Caco-2 (cell line): ENCODE measurements around the gene R3HDM2. TPM values are rescaled to one million over a fixed set of nuclear protein-coding genes. Genes with fewer than 3 reads are reported as not detected.

Source experiments
- BruUV-seq: library from RNA; stranded (reverse); fragments of 400-500 nt; replicated peaks from 2 replicates; lab custom pipeline; 2021; lab: Mats Ljungman, UMichigan
- CTCF ChIA-PET: fragments of 300-600 bp; sonication (Branson Sonifier 250); formaldehyde crosslinking; loops from one replicate; lab custom pipeline; 2022; ENCODE audit warnings: antibody characterized with exemption; lab: Charles Lee
- POLR2A ChIA-PET: fragments of 300-600 bp; sonication (Branson Sonifier 250); formaldehyde crosslinking; loops from one replicate; lab custom pipeline; 2022; ENCODE audit warnings: antibody characterized with exemption; lab: Charles Lee
- DNase-seq, 2 experiments: peaks; one replicate each; pipeline versions ENCODE4 v3.0.0 to v3.0.0-alpha.2; 2020 to 2022
- H3K27me3 ChIP-seq: replicated peaks from 2 replicates; pipeline ENCODE4 v1.6.0; 2011; ENCODE audit warnings: low read length; ENCODE audit not compliant: control insufficient read depth, insufficient read depth
- H3K36me3 ChIP-seq: 2 replicates; pipeline ENCODE4 v1.5.1; 2011; ENCODE audit warnings: low read length; ENCODE audit not compliant: control insufficient read depth, insufficient read depth
- H3K4me1 ChIP-seq: fragments of 250-450 bp; sonication (Bioruptor Pico); 2 replicates; pipeline ENCODE4 v1.5.1; 2020; ENCODE audit warnings: mild to moderate bottlenecking
- H3K4me3 ChIP-seq: 2 replicates; pipeline ENCODE4 v1.5.1; 2011; ENCODE audit warnings: low read depth, mild to moderate bottlenecking, control low read depth, low read length
- H3K9me3 ChIP-seq: fragments of 250-450 bp; sonication (Bioruptor Pico); 2 replicates; pipeline ENCODE4 v1.5.1; 2020; ENCODE audit warnings: mild to moderate bottlenecking, moderate library complexity
- H3K27ac Mint-ChIP-seq: one replicate; pipeline ENCODE4 v1.8.0; 2022; ENCODE audit warnings: mixed read lengths; ENCODE audit not compliant: unreplicated experiment
- H3K27me3 Mint-ChIP-seq: one replicate; pipeline ENCODE4 v1.8.0; 2022; ENCODE audit warnings: mixed read lengths; ENCODE audit not compliant: insufficient read depth, unreplicated experiment
- H3K36me3 Mint-ChIP-seq: one replicate; pipeline ENCODE4 v1.8.0; 2022; ENCODE audit warnings: mild to moderate bottlenecking, mixed read lengths; ENCODE audit not compliant: insufficient read depth, unreplicated experiment
- H3K4me1 Mint-ChIP-seq: one replicate; pipeline ENCODE4 v1.8.0; 2022; ENCODE audit warnings: low read depth, mixed read lengths; ENCODE audit not compliant: unreplicated experiment
- H3K4me3 Mint-ChIP-seq: one replicate; pipeline ENCODE4 v1.8.0; 2022; ENCODE audit warnings: mild to moderate bottlenecking, moderate library complexity, mixed read lengths; ENCODE audit not compliant: unreplicated experiment
- H3K9me3 Mint-ChIP-seq: one replicate; pipeline ENCODE4 v1.8.0; 2022; ENCODE audit warnings: mixed read lengths; ENCODE audit not compliant: unreplicated experiment
- CTCF ChIP-seq, 2 experiments: fragments of 200-600 bp in 1 of 2; IDR thresholded peaks; 1 replicate in 1 of 2; 2 replicates in 1 of 2; pipeline versions ENCODE4 v1.5.1 to v1.8.0; 2011 to 2022; ENCODE audit warnings: antibody characterized with exemption in 1 of 2, control low read depth in 1 of 2, inconsistent platforms in 1 of 2, low read depth in 1 of 2, low read length in 1 of 2, mild to moderate bottlenecking in 1 of 2, moderate library complexity in 1 of 2; ENCODE audit not compliant: insufficient read depth in 1 of 2, severe bottlenecking in 1 of 2, unreplicated experiment in 1 of 2
- intact Hi-C: fragments of 100-400 bp; cut with micrococcal nuclease; formaldehyde crosslinking; loops from one replicate; pipeline ENCODE4 v1.10.0; 2022; ENCODE audit not compliant: unreplicated experiment
- total RNA-seq: library from RNA; stranded (reverse); gene quantifications from 2 replicates; pipeline ENCODE4 v1.2.3, GENCODE V29; 2022

Gene R3HDM2
- total RNA-seq, 1 experiment from 2014 or later = 33.7 TPM

- no peak overlapping the region for H3K27ac Mint-ChIP-seq
- POLR2A ChIA-PET = interaction anchor here (0.6 kb wide), 1 partner anchor 65 kb away, joined by 7 read pairs; no protein-coding TSS in a partner anchor
- no peak for TF ChIP-seq CTCF (IDR thresholded peaks at IDR 0.05; ENCODE audit: insufficient read depth in 1 of 2, low read depth in 1 of 2, low read length in 1 of 2, severe bottlenecking in 1 of 2, unreplicated experiment in 1 of 2)
- BruUV-seq = no TSS peak
- H3K4me3 Mint-ChIP-seq = no peak overlapping the region
- H3K4me3 ChIP-seq = no peak overlapping the region
- CTCF ChIA-PET = no interaction called here
- intact Hi-C loops = no loop called here
- no peaks in the 10 kb centered on the region for H3K9me3 ChIP-seq
- H3K36me3 Mint-ChIP-seq = no peaks in the 10 kb centered on the region
- H3K4me1 Mint-ChIP-seq = peaks cover 7% of the 10 kb centered on the region
- peaks cover 10% of the 10 kb centered on the region for H3K4me1 ChIP-seq
- DNase-seq = no peak
- no peaks in the 10 kb centered on the region for H3K9me3 Mint-ChIP-seq
- H3K36me3 ChIP-seq = no peaks in the 10 kb centered on the region
- H3K27me3 Mint-ChIP-seq = peaks cover 25% of the 10 kb centered on the region
- H3K27me3 ChIP-seq = no peaks in the 10 kb centered on the region; the same call in 1 of the 2 replicates
Observed at GRCh38 chr12:57464569-57464968, 33.7 kb upstream of the R3HDM2 start.

- Histone ChIP-seq H3K27me3 (no peaks in the 10 kb centered on the region), H3K9me3 (no peaks in the 10 kb centered on the region), H3K4me1 (peaks cover 10% of the 10 kb centered on the region), H3K36me3 (no peaks in the 10 kb centered on the region), H3K4me3 (no peak overlapping the region)
- H3K27me3 Mint-ChIP-seq = peaks cover 21% of the 10 kb centered on the region
- POLR2A ChIA-PET = no interaction called here
- no peak for TF ChIP-seq CTCF (IDR thresholded peaks at IDR 0.05; ENCODE audit: insufficient read depth in 1 of 2, low read depth in 1 of 2, low read length in 1 of 2, severe bottlenecking in 1 of 2, unreplicated experiment in 1 of 2)
- no peaks in the 10 kb centered on the region for H3K9me3 Mint-ChIP-seq
- CTCF ChIA-PET = interaction anchor here (1.0 to 1.2 kb wide), 2 partner anchors 234 to 249 kb away, joined by 3 to 5 read pairs; no protein-coding TSS in a partner anchor
- no peaks in the 10 kb centered on the region for H3K36me3 Mint-ChIP-seq
- no peak for DNase-seq
- H3K4me1 Mint-ChIP-seq = peaks cover 14% of the 10 kb centered on the region
- intact Hi-C loops = loop anchor here (1.0 kb wide), 1 partner anchor 250 kb away; no protein-coding TSS in a partner anchor
- no TSS peak for BruUV-seq
- peak overlapping the region; percentile 49 for H3K27ac Mint-ChIP-seq
- peak overlapping the region; percentile 81 for H3K4me3 Mint-ChIP-seq
Observed at GRCh38 chr12:57462912-57463253, 32.0 kb upstream of the R3HDM2 start.

- H3K36me3 ChIP-seq = no peaks in the 10 kb centered on the region
- peak; percentile 83 to 95 for TF ChIP-seq CTCF (IDR thresholded peaks at IDR 0.05; ENCODE audit: insufficient read depth in 1 of 2, low read depth in 1 of 2, low read length in 1 of 2, severe bottlenecking in 1 of 2, unreplicated experiment in 1 of 2)
- Mint-ChIP-seq H3K27me3 (peaks cover 17% of the 10 kb centered on the region), H3K9me3 (no peaks in the 10 kb centered on the region), H3K27ac (peak overlapping the region; percentile 49), H3K36me3 (no peaks in the 10 kb centered on the region), H3K4me1 (peaks cover 14% of the 10 kb centered on the region), H3K4me3 (peak overlapping the region; percentile 81)
- ChIA-PET CTCF (interaction anchor here (0.8 to 1.2 kb wide), 3 partner anchors 10 to 249 kb away, joined by 3 to 5 read pairs (median 3); no protein-coding TSS in a partner anchor), POLR2A (no interaction called here)
- no TSS peak for BruUV-seq
- peak overlapping the region; percentile 43 for H3K4me3 ChIP-seq
- peak; percentile 92 to 93 for DNase-seq
- H3K27me3 ChIP-seq = no peaks in the 10 kb centered on the region
- H3K9me3 ChIP-seq = no peaks in the 10 kb centered on the region
- peaks cover 10% of the 10 kb centered on the region for H3K4me1 ChIP-seq
- intact Hi-C loops = loop anchor here (1.0 kb wide), 1 partner anchor 249 kb away; no protein-coding TSS in a partner anchor
Observed at GRCh38 chr12:57462251-57462911, 31.5 kb upstream of the R3HDM2 start.
